GM12864 (cell line): ENCODE results near the gene OSM.

ENCODE experiments used
- DNase-seq: peaks from one replicate; pipeline ENCODE4 v3.0.0-alpha.2; 2011; ENCODE audit warnings: low read depth
- H3K4me3 ChIP-seq: 2 replicates; pipeline ENCODE4 v1.5.1; 2011; ENCODE audit warnings: mild to moderate bottlenecking, low read depth, low read length, control low read depth
- TF ChIP-seq, protein P1 (sequence below): IDR thresholded peaks from 2 replicates; pipeline ENCODE4 v1.5.1; 2011; ENCODE audit warnings: low read depth, mild to moderate bottlenecking, moderate library complexity, low read length, control low read depth, inconsistent platforms; ENCODE audit errors: missing control alignments

The OSM gene

DNA sequence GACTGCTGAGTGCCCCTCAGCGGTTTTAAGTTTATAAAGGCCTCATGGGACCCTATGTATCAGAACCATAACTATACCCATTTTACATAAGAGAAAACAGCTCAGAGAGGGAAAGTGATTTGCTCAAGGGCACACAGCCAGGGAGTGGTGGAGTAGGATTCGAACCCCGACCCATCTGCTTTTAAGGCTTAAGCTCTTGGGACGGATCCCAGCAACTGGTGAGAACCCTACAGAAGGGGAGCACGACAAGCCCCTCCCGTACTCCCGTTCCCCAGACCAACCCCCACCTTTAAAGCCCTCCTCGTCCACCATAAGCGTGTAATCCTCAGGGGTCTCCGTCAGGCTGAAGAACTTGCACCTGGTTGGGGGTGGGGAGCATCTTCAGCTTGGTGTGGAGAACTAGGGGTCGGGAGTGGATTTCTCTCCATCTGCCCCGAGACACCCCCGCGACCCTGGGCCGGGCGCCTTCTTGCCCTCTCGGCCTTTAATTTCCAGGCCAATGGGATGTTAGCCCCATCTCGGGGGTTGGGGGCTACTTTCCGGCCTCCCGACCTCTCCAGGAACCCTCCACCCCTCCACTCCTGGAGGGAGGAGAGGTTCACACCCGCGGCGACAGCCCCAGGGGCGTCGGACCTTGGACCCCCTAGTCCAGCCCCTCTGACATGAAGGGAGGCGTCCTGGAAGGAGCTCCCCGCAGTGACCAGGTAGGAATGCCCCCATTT is 21.9 kb upstream of the OSM start:
- TF ChIP-seq, protein P1, sequence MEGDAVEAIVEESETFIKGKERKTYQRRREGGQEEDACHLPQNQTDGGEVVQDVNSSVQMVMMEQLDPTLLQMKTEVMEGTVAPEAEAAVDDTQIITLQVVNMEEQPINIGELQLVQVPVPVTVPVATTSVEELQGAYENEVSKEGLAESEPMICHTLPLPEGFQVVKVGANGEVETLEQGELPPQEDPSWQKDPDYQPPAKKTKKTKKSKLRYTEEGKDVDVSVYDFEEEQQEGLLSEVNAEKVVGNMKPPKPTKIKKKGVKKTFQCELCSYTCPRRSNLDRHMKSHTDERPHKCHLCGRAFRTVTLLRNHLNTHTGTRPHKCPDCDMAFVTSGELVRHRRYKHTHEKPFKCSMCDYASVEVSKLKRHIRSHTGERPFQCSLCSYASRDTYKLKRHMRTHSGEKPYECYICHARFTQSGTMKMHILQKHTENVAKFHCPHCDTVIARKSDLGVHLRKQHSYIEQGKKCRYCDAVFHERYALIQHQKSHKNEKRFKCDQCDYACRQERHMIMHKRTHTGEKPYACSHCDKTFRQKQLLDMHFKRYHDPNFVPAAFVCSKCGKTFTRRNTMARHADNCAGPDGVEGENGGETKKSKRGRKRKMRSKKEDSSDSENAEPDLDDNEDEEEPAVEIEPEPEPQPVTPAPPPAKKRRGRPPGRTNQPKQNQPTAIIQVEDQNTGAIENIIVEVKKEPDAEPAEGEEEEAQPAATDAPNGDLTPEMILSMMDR, result no peak
- H3K4me3 ChIP-seq, result peak overlapping the region; percentile 65
- DNase-seq, result no peak

DNA sequence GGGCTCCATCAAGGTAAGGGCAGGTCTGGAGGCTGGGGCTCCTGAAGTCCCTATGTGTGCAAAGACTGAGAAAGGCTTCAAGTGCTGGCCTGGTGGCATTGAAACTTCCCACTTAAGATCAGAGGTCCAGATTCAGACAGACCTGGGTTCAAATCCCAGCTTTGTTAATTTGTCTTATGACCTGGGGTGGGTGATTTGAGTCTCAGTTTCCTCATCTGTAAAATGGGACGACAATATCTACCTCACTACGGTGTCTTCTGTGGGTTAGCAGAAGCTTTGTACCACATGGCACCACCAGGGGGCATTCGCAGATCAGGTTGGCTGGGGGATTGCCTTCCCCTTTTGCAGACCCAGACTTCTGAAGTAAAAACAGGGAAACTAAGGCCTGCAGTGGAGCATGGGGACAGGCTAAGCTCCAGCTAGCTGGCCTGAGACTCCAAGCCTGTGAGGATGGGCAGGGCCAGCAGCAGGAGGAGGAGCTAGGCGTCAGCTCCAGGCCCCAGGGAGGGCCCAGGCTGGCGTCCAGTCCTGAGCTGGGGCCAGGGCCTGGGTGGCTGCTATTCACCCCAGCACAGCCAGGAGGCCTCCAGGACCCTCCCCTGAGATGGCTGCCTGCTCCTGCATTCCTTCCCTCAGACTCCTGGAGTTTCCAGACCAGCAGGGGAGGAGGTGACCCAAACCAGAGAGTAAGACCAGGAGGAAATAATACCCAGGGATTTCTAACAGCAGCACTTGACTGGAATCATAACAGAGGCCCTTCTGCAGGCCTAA is 21.2 kb upstream of the OSM start:
- H3K4me3 ChIP-seq, result no peak overlapping the region
- peak; percentile 68 for DNase-seq
- TF ChIP-seq, protein P1, result peak; percentile 88

DNA sequence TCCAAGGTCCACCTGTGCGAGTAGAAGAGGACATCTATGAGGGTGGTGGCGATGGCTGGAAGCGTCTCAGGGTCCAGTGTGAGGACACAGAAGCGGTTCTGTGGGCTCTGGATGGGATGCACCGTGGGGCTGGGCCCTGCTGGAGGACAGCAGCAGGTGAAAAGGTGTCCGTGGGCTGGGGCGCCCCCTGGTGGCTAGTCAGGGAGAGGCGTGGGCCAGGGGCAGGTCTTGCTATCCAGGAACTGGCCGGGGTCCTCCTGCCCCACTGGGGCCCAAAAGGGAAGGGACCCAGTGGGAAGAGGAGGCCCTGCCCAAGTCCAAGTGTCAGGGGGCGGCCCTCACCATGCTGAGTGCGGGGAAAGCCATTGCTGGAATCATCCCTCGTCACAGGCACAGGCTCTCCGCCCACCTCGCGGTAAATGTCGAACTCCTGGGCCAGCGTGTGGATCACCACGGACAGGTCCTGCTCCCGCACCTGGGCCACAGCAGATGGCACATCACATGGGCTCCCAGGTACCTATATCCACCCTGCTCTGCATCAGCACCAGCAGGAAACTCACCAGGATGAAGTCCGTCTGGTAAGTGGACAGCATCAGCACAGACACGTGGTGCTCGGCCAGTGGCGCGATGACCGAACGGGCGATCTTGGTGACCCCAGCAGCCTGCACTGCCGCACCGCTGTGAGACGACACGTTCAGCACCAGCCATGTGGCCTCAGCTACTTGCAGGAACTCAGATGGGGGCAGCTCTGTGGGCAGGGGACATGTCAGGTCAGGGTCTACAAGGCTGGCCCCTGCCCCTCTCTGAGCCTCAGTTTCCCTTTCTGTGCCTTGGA is 20.4 kb upstream of the OSM start:
- no peak for DNase-seq
- TF ChIP-seq, protein P1, result peak; percentile 87
- no peak overlapping the region for H3K4me3 ChIP-seq

DNA sequence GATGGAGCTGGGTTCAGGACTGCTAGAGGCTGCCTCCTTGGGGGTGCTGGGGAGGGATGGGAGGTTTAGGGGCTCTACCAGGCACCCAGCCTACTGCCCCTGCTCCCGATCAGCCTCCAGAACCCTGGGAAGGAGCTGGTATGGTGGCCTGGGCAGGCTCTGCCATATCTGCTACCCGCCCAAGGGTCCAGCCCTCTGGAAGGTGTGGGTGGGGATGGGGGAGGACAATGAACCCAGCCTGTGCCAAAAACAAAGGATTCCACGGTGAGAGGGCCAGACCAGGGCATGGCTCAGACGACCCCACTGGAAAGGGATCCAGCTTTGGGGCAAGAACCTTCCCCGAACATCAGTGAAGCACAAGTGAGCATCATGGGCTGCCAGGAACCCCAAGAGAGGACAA is 19.7 kb upstream of the OSM start:
- no peak for DNase-seq

DNA sequence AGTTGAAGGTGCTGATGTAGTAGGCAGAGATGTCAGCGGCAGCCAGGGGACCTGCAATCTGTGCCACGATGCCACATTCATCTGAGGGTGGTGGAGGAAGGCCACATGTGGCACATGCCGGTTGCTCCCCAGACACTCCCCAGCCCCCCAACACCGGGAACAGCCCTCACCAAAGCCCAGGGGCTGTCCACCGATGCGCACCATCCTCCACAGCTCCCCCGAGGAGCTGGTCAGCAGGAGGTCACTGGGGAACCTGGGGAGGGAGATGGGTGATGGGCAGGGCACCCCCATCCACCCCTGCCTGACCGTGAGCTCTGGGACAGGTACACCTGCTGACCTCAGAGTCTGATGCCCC is 19.2 kb upstream of the OSM start:
- TF ChIP-seq, protein P1, result no peak
- no peak for DNase-seq
- no peak overlapping the region for H3K4me3 ChIP-seq

More for the DNA sequence above, 19.7 kb upstream of the OSM start:
- no peak overlapping the region for H3K4me3 ChIP-seq
- TF ChIP-seq, protein P1, result no peak

DNA sequence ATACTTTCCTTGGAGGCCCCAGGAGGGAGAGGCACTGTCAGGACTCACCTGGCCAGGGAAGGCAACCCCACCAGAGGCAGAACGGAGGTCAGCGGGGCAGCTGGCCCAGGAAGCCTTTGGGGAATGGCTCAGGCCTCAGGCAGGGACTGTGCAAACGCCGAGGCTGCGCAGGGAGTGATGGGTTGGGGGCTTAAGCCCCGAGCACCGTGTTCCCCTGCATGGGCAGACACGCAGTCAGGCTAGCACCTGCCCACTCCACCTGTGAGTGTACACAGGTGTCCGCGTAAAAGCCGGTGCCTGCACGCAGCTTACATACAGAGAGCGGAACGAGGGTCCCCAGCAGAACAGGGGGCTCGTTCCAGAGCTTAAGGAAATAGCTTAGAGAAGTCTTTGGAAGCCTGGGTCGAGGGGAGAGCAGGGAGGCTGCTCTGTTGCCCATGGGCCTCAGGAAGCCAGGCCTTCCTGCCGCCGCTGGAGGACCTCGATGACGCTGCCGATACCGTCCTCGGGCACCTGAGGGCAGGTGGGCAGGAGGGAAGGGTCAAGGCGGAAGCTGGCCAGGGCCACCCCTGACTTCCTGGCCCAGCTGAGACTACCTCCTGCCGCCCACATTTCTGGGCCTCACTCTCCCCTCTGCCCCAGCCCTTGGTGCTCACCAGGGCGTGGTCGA is 18.7 kb upstream of the OSM start:
- TF ChIP-seq, protein P1, result no peak
- no peak overlapping the region for H3K4me3 ChIP-seq
- no peak for DNase-seq
